Mesothelial cell of epicardium (in vitro differentiated cells): ENCODE data around the gene TMEM120B. TPM values are rescaled to one million over a fixed set of nuclear protein-coding genes. Genes with fewer than 3 reads are reported as not detected.
"Not testable (repeated sequence)": the region's sequence is repeated elsewhere in the genome, so short reads cannot be mapped to it uniquely, and the experiment has no call there.

Experiments used
- DNase-seq, 2 experiments: peaks; one replicate each; pipeline ENCODE4 v3.0.0; 2021; ENCODE audit warnings: low spot score in 2 of 2; ENCODE audit not compliant: unreplicated experiment in 2 of 2
- H3K27ac Mint-ChIP-seq: 2 replicates; pipeline ENCODE4 v1.8.0; 2021; ENCODE audit warnings: mixed read lengths
- H3K27me3 Mint-ChIP-seq: 2 replicates; pipeline ENCODE4 v1.8.0; 2021; ENCODE audit warnings: low read depth, mixed read lengths
- H3K36me3 Mint-ChIP-seq: 2 replicates; pipeline ENCODE4 v1.8.0; 2021; ENCODE audit warnings: mixed read lengths
- H3K4me1 Mint-ChIP-seq: 2 replicates; pipeline ENCODE4 v1.8.0; 2021; ENCODE audit warnings: mixed read lengths
- H3K4me3 Mint-ChIP-seq: 2 replicates; pipeline ENCODE4 v1.8.0; 2021; ENCODE audit warnings: mild to moderate bottlenecking, moderate library complexity, mixed read lengths
- H3K9me3 Mint-ChIP-seq: 2 replicates; pipeline ENCODE4 v1.8.0; 2021; ENCODE audit warnings: mixed read lengths
- total RNA-seq: library from RNA; stranded (reverse); gene quantifications from 3 replicates; pipeline ENCODE4 v1.2.1, GENCODE V29; 2021
- TF ChIP-seq, protein P1 (sequence below): fragments of 200-600 bp; sonication (generic); IDR thresholded peaks from one replicate; pipeline ENCODE4 v1.5.0; 2021; ENCODE audit warnings: antibody characterized with exemption; ENCODE audit not compliant: unreplicated experiment

Gene TMEM120B
- total RNA-seq, 1 donor from 2014 or later: 22.4 TPM

DNA sequence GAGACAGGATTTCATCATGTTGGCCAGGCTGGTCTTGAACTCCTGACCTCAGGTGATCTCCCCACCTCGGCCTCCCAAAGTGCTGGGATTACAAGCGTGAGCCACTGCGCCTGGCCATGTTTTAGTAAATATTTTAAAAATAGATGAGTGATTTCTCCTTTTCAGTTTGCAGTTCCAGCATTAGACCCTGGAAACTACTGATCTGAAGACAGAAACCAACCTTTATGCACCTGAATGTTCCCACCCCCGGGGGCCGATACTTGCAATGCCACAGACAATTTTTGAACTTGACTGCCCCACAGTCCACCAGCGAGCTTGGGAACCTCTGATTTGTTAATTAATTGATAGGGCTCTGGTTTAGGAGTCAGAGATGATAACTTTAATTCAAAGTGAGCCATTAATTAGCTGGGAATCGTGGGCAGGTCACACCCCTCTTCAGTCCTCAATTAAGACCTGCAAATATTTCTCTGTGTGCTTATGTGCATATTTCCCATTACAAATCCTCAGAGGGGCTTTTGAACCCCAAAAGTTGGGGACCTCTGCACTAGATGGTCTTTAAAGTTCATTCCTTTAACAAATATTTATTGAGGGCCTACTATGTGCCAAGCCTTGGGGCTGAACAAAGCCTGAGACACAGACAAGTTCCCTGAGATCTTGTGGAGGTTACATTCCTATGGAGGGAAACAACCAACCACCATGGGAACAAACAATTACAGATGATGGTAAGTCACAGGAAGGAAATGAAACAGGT is 4.1 kb upstream of the TMEM120B start:
- H3K27ac Mint-ChIP-seq: no peak overlapping the region
- H3K4me1 Mint-ChIP-seq: peaks cover 7% of the 10 kb centered on the region
- H3K27me3 Mint-ChIP-seq: no peaks in the 10 kb centered on the region
- no peak for DNase-seq
- H3K4me3 Mint-ChIP-seq: no peak overlapping the region
- TF ChIP-seq, protein P1, sequence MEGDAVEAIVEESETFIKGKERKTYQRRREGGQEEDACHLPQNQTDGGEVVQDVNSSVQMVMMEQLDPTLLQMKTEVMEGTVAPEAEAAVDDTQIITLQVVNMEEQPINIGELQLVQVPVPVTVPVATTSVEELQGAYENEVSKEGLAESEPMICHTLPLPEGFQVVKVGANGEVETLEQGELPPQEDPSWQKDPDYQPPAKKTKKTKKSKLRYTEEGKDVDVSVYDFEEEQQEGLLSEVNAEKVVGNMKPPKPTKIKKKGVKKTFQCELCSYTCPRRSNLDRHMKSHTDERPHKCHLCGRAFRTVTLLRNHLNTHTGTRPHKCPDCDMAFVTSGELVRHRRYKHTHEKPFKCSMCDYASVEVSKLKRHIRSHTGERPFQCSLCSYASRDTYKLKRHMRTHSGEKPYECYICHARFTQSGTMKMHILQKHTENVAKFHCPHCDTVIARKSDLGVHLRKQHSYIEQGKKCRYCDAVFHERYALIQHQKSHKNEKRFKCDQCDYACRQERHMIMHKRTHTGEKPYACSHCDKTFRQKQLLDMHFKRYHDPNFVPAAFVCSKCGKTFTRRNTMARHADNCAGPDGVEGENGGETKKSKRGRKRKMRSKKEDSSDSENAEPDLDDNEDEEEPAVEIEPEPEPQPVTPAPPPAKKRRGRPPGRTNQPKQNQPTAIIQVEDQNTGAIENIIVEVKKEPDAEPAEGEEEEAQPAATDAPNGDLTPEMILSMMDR: no peak
- H3K36me3 Mint-ChIP-seq: no peaks in the 10 kb centered on the region
- peaks cover 7% of the 10 kb centered on the region for H3K9me3 Mint-ChIP-seq

GRCh38 chr12:121709064-121709424 is 3.5 kb upstream of the TMEM120B start:
- DNase-seq, H3K4me3 Mint-ChIP-seq, H3K27me3 Mint-ChIP-seq, H3K9me3 Mint-ChIP-seq, H3K36me3 Mint-ChIP-seq, H3K27ac Mint-ChIP-seq: not testable (repeated sequence)
- peaks cover 12% of the 10 kb centered on the region for H3K4me1 Mint-ChIP-seq

GRCh38 chr12:121709478-121709961 is 3.0 kb upstream of the TMEM120B start:
- DNase-seq: no peak
- Mint-ChIP-seq H3K36me3 (no peaks in the 10 kb centered on the region), H3K27ac (no peak overlapping the region), H3K9me3 (peaks cover 7% of the 10 kb centered on the region), H3K27me3 (no peaks in the 10 kb centered on the region), H3K4me3 (no peak overlapping the region), H3K4me1 (peaks cover 12% of the 10 kb centered on the region)
- TF ChIP-seq, protein P1: no peak

- Mint-ChIP-seq H3K4me1 (peaks cover 13% of the 10 kb centered on the region), H3K9me3 (no peaks in the 10 kb centered on the region), H3K27me3 (no peaks in the 10 kb centered on the region), H3K27ac (peak overlapping the region; percentile 91), H3K4me3 (peak overlapping the region; percentile 91), H3K36me3 (no peaks in the 10 kb centered on the region)
- TF ChIP-seq, protein P1: no peak
- no peak for DNase-seq
Observed at GRCh38 chr12:121711361-121712189, 977 bp upstream of the TMEM120B start.

DNA sequence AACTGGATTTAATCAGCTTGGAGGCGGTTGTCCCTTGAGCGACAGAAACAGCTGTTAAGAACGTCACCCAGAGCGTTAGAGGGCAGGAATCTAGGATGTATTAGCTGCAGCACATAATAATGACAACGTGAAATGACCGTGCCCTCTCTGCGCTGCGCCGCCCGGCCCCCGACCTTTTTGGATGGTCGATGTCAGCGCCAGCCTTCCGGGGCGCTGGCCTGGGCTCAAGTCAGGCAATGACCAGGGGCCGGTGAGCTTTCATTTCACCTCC is 427 bp upstream of the TMEM120B start:
- no peaks in the 10 kb centered on the region for H3K9me3 Mint-ChIP-seq
- H3K27ac Mint-ChIP-seq: peak overlapping the region; percentile 91
- H3K4me1 Mint-ChIP-seq: peaks cover 16% of the 10 kb centered on the region

More for the DNA sequence above, 427 bp upstream of the TMEM120B start:
- TF ChIP-seq, protein P1: no peak
- Mint-ChIP-seq H3K27me3 (no peaks in the 10 kb centered on the region), H3K36me3 (no peaks in the 10 kb centered on the region), H3K4me3 (peak overlapping the region; percentile 91)
- DNase-seq: peak in 1 of 2 experiments; percentile 44
